GM21576 (cell line): ENCODE results near the gene CD1C.
"Not testable (repeated sequence)": the region's sequence is repeated elsewhere in the genome, so short reads cannot be mapped to it uniquely, and the experiment has no call there.

Experiments
- ATAC-seq: cut with Tn5 transposase; IDR thresholded peaks from one replicate; pipeline ENCODE4 v1.9.1; 2021; ENCODE audit warnings: mild to moderate bottlenecking, moderate library complexity; ENCODE audit not compliant: unreplicated experiment

CD1C gene

DNA sequence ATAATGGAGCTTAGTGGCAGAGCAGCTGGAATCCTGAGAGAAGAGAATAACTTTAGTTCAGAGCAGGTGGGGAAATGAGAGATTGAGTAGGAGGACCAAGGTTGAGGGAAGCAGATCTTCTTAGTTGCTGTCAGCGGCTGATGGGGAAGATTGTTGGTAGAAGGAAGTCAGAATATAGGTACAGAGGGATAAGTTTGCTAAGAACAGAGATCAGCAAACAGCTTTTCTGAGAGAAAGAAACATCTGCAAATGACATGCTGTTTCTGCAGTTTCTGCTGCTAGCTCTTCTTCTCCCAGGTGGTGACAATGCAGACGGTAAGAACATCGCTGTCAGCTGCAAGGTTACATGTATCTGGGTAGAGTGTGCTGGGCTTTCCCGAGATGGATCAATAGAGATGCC is at the start of gene CD1C:
TSS of gene CD1C (plus strand) at position 113 of the 400 bp plus-strand sequence. CDS start at position 255, 142 bp downstream.
- no peak for ATAC-seq

DNA sequence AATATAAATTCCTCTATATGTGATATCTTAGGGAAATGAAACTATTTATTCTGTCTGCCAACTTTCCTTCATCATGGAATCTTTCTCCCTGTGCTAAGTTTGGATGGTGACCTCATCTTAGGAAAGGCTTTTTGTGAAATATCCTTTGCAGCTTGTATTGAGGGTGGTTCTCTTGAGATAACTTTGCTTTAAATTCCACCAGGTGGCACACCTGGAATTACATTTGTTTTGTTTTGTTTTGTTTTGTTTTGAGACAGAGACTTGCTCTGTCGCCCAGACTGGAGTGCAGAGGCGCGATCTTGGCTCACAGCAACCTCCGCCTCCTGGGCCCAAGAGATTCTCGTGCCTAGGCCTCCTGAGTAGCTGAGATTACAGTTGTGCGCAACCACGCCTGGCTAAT is 43.1 kb upstream of the CD1C start:
- no peak for ATAC-seq

DNA sequence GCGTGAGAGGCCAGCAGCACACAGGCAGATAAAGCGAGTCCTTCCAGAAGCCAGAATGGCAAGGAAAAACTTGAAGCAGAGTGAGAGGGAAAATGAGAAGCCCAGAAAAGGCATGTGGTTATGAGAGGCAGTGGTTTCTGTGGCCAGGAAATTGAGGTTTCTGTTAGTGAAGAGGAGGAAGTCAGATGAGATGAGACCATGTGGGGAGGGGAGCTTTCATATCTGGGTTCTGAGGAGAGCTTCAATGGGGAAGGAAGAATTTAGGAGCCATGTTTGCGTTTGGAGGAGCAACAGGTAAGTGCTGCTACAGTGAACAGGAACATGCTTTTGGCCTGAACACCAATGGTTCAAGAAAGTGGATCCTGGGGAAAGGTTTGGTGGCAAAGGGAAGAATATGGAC is 41.6 kb upstream of the CD1C start:
- peak; percentile 71 for ATAC-seq

DNA sequence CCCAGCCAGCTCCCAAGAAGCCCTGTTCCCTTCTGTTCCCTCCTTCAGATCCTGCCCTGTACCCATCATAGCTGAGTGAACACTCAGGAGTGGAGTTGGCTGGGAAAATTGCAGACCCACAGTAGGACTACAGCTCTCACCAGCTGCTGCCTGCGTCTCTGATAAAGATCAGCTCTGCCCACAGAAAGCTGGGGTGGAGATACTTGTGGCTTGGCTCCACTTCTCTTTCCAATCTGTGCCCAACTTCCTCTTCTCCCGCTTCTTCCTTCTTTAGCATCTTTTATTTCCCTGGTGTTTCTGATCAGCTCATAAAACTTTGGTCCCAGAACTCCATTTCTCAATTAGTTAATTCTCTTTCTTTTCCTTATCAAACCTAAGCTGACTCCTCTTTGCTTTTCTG is 41.0 kb upstream of the CD1C start:
- ATAC-seq = no peak

DNA sequence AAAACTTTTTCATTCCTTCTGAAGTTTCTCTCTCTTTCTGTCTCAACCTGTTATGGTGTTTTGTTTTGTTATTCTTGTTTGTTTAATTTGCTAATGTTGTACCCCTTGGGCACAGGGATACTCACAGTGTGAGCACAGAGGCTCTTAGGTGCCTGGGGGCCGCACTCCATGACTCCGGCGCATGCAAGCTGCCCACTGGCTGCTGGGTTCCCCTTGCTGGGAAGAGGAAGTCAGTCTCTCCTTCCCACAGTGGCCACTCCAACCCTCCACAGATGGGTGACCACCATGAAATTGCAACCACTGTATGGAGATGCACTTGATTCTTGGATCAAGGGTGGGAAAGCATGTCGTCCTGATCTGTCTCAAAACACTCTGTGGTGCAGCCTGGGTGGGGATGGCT is 40.1 kb upstream of the CD1C start:
- ATAC-seq = no peak

DNA sequence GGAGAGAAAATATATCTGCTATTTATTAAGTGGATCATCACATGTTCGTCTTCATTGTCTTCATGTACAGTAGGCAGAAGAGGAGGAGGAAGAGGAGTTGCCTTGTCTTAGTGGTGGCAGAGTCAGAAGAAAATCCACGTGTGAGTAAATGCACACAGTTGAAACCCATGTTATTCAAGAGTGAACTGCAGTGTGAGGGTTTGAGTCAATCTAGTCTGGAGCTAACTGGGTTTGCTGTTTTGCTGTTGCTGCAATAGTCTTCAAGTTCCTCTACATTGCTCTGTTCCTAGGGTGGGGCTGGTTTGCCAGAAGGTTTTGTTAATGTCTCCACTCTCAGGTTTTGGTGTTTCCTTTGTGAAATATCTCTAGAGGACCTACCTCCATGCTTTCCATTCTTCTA is 38.6 kb upstream of the CD1C start:
- ATAC-seq = no peak

DNA sequence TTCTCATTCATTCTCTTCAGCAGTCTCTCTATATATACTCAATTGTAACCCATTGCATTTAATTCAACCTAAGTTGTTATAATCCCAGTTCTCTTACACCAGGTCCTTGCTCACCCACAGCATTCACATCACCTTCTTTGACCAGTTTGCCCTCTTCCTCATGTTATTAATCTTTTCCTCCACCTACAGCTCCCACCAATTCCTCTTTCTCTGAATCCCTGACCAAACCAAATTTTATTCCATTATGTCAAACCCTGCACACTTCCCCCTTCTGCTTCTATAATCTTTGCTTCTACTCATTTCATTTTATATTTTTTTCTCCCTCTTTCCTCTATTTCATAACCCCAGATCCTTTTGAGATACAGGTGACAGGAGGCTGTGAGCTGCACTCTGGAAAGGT is 34.1 kb upstream of the CD1C start:
- ATAC-seq = no peak

DNA sequence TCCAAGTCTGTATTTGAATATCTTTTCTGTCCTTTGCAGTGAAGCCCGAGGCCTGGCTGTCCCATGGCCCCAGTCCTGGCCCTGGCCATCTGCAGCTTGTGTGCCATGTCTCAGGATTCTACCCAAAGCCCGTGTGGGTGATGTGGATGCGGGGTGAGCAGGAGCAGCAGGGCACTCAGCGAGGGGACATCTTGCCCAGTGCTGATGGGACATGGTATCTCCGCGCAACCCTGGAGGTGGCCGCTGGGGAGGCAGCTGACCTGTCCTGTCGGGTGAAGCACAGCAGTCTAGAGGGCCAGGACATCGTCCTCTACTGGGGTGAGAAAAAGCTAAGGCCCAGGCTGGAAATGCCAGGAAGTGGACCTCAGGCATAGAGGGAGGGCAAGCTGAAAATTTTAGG is 33.0 kb upstream of the CD1C start:
- ATAC-seq = not testable (repeated sequence)

DNA sequence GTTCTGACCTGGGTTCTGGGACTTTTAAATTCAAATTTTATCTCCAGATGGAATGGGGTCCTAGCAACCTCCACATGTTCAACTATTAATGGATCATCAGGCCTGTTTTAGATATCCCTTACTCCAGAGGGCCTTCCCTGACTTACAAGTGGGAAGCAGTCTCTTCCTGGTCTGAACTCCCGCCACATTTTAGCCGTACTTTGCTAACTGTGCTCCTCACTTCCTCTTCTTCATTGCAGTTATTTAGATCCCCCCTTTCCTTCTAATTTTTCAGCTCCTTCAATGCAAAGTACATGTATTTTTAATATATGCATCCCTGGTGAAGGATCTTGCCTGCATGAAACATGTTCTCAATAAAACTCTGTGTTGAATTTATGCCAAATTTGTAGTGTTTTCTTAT is 31.8 kb upstream of the CD1C start:
- no peak for ATAC-seq

DNA sequence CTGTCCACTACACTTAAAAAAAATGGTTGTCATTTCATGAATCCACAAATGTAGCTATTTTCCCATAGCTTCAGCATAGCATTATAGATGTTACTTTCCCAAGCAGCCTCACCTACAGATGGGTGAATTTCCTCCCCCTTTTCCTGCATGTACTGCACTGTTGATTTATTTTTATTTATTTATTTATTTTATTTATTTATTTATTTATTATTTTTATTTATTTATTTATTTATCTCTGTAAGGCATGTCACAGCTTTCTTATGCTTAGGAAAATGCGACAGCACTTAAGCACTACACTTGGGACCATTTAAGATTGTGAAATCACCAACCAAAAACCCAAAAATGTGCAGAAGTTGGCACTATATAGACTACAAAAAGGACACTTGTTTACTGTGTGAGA is 30.6 kb upstream of the CD1C start:
- ATAC-seq = no peak

DNA sequence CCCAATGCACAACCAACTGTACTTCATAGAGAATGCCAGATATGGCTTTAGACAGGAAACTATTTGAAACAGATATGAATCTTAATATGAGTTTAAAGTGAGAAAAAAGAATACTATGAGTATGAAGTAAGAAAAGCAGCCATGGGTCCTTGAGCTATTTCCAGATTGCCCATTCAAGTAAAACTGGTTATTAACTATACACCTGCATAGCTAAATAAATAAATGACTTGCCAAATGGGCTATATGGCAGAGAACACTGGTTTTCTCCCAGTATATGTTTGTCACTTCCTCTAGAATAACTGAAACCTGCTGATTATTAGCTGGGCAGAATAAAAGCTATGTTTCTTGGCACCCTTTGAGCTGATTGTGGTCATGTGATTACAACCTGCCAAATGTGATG is 17.0 kb upstream of the CD1C start:
- ATAC-seq = no peak

DNA sequence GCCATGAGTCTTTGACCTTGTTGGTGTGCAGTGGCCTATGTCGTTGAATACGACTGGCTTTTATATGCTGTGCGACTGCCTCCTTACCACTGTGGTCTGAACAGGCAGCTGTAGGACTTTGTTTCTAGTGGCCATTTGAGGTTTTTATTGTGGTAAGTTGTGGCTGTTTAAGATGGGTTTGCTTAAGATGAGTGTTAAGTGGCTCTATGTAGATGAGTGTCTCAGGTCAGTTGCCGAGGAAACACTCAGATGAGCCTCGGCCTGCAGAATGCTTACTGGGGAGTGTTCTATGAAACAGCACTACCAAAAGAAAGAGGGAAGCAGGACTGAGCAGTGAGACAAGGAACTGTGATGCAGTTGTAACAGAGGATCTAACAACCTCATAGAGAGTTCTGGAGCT is 14.9 kb upstream of the CD1C start:
- ATAC-seq = no peak

DNA sequence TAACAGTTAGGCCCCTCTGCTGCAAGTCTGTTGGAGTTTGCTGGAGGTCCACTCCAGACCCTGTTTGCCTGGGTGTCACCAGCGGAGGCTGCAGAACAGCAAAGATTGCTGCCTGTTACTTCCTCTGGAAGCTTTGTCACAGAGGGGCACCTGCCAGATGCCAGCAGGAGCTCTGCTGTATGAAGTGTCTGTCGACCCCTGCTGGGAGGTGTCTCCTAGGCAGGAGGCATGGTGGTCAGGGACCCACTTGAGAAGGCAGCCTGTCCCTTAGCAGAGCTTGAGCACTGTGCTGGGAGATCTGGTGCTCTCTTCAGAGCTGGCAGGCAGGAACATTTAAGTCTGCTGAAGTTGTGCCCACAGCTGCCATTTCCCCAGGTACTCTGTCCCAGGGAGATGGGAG is 7.3 kb upstream of the CD1C start:
- not testable (repeated sequence) for ATAC-seq

DNA sequence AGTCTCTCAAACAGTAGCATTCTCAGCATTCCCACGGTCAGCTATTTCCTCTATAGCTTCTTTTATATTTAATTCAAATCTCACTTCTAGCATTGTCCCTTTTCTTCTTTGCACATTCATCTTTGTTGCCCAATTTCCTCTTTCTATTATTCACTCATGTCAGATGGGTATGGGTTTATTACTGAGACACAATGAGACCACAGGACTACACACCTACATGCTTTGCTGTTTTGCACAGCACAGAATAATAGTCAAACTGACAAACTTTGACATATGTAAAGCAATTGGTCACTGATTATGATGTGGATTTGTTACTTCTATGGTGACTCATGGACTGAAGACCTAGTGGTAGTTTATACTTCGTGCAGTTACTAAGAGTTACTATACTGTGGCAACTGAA is 5.8 kb upstream of the CD1C start:
- no peak for ATAC-seq

DNA sequence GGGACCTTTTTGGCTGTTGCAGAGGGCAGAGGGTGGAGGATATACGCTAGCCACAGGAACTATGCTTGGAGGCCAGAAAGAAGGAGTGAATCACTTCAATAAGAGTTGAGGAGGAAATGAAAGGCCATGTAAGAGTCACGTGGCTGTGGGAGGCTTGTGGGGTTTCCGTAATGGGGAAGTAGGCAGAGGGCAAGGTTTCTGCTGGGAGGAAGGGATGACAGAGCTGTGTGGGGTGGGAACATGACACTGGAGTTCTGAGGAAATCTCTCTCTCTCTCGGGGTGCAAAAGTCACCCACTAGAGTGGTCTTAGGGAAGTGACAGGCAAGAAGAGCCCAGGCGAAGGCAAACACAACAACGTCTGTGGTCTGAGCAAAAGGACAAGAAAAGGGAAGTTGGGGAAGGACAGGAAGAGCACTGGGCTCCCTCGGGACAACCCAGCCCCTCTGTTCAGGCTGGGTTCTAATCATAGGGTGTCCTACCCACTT is 3.9 kb upstream of the CD1C start:
- ATAC-seq = peak; percentile 81

DNA sequence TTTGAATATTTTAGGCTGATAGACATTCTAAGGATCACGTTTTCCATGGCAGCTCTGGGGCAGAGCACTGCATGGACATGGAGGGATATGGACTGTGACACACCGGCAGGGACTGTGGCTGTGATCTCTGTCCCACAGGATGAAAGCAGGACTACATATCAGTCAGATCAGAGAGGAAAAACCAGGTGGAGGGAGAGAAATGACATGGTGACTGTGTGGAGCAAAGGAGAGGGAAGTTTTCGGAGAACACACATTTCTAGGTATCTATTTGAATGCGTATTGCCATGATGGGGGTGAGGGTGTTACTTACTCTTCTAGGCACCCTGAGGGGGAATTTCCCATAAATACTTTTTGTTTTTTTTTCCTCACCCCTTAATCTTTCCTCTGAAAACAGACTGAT is 3.2 kb upstream of the CD1C start:
- ATAC-seq = no peak

DNA sequence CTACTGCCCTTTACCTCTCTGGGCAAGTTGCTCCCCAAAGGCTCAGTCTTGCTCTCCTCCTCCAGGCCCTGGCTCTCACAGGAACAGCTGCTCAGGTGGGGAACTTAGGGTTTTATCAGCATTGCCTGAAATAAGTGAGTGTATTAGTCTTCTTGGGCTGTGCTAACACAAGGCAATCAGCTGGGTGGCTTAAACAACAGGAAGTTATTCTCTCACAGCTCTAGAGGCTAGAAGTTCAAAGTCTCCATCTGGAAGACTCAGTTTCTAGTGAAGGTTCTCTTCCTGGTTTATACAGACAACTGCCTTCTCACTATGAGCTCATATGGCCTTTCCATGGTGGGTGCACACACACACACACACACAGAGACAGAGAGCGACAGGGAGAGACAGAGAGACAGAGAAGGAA is 2.8 kb upstream of the CD1C start:
- no peak for ATAC-seq

DNA sequence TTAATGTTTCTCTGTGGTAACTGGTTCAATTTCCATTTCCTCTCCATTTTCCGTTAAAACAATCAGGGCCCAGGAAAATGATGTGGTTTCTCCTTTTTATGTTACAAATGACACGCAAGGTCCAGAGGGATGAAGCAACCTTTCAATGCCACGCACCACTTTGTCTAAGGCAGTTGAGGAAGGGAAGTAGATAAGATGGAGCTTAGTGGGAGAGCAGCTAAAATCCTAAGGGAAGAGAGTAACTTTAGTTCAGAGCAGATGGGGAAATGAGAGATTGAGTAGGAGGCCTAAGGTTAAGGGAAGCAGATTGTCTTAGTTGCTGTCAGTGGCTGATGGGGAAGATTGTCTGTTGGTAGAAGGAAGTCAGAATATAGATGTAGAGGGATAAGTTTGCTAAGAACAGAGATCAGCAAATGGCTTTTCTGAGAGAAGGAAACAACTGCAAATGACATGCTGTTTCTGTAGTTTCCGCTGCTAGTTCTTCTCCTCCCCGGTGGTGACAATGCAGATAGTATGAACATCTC is 660 bp downstream of the CD1C start:
- ATAC-seq = no peak

DNA sequence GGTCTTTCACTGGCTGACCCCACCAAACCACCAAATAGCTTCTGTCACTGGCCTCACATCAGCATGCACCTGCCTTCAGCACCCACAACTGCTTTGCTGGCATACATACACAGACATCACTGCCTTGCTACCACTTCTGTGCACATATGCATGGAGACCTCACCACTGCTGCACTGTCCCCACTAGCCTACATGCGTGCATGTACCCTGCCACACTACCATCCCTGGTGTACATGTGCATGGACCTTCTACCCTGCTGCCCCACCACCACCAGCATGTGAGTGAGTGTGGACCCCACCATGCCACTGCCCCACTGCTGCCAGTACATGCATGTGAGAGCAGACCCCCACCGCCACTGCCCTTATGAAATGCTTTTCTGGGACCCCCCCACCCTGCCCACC is 6.1 kb downstream of the CD1C start:
- no peak for ATAC-seq

DNA sequence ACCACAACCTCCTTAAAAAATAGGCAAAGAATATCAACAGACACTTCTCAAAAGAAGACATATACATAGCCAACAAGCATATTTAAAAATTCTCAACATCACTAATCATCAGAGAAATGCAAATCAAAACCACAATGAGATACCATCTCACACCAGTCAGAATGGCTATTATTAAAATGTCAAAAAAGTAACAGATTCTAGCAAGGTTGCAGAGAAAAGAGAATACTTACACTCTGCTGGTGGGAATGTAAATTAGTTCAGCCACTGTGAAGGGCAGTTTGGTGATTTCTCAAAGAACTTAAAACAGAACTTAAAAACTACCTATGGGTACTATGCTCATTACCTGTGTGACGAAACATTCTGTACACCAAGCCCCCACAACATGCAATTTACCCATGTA is 20.9 kb downstream of the CD1C start:
- no peak for ATAC-seq

DNA sequence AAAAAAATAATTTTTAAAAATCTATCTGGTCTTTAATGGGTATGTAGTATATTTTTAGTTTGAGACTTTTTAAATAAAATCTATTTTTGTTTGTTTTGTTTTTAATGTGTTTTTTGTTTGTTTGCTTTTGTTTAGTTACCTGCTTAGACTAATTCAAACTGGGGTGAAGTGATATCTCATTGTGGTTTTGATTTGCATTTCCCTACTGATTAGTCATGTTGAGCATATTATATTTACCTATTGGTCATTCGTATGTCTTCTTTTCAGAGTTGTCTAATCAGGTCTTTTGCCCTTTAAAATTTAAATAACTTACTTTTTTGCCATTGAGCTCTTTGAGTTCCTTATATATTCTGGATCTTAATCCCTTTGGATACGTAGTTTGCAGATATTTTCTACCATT is 21.3 kb downstream of the CD1C start:
- ATAC-seq = no peak

DNA sequence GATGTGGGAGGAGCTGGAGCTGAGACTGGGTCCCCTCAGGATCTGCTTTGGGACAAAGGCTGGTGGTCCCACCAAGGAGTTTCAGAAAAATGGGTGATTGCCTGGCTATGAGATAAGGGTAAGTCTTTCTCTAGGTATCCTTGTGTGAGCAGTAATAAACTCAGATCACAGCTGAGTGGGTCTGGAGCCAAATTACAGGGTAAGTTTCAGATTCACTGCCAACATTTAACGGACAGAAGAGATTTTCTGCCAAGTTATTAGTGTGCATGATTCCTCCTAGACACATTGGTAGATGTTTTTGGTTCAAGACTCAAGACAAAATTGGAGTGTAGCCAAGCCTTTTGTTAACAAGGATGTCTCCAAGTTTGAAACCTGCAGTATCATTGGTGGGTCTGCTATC is 34.1 kb downstream of the CD1C start:
- ATAC-seq = no peak

DNA sequence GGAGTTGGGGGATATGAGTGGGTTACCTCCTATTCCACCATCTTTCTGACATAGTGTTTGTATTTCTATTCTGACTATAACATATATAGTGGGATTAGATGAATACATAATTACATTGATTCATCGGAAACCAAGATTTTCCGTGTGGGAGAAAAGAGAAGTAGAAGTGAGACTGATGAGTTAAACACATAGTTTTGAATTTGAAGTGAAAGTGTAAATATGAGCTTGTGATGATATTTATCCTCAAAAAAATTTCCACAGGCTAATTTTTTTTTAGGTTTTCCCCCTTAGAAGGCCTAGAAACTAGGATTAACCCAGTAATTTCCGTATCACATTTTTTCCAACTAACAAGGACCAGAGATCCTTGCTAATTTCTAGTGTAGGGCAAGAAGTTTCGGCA is 34.7 kb downstream of the CD1C start:
- ATAC-seq = no peak

DNA sequence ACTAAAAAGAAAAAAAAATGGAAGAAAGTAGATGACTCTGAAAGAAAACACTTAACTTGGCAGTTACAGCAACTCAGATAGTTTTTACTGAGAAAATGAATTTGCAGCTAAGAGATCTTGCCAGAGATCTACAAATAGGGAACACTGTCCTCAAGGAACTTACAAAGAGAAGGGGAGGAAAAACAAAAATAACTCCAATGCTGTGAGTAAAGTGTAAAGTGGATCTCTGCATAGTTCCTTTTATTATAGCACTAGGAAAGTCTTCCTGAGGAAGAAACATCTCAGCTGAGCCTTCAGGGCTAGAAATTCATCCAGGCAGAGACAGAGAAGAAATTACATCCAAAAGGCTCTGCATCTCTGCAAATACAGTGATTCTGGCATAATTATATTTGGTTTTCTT is 37.8 kb downstream of the CD1C start:
- no peak for ATAC-seq
